Epithelial cell of esophagus (primary cell): ENCODE measurements around the gene KRTAP5-7.
"Not testable (repeated sequence)": the region's sequence is repeated elsewhere in the genome, so short reads cannot be mapped to it uniquely, and the experiment has no call there.

ENCODE experiments used
- DNase-seq: peaks from one replicate; pipeline ENCODE4 v3.0.0; 2010; ENCODE audit warnings: low read depth
- H3K4me3 ChIP-seq: 2 replicates; pipeline ENCODE4 v1.5.1; 2011; ENCODE audit warnings: mild to moderate bottlenecking, low read length, control low read depth
- CTCF ChIP-seq: IDR thresholded peaks from 2 replicates; pipeline ENCODE4 v1.5.1; 2011; ENCODE audit warnings: low read depth, mild to moderate bottlenecking, low read length, control low read depth, inconsistent platforms; ENCODE audit not compliant: insufficient read depth; ENCODE audit errors: missing control alignments

The KRTAP5-7 gene

GRCh38 chr11:71535825-71536224 lies 8.8 kb downstream of the KRTAP5-7 start:
- no peak overlapping the region for H3K4me3 ChIP-seq
- TF ChIP-seq CTCF: no peak
- no peak for DNase-seq

GRCh38 chr11:71537537-71537936 lies 10.5 kb downstream of the KRTAP5-7 start:
- no peak for TF ChIP-seq CTCF
- no peak overlapping the region for H3K4me3 ChIP-seq
- no peak for DNase-seq

- not testable (repeated sequence) for DNase-seq, H3K4me3 ChIP-seq
Measured at GRCh38 chr11:71537977-71538665, 11.1 kb downstream of the KRTAP5-7 start, which contains the start of gene KRTAP5-8. Gene KRTAP5-8, plus strand, starts transcription at chr11:71538025. Its CDS starts 31 bp downstream, at chr11:71538056.

DNA sequence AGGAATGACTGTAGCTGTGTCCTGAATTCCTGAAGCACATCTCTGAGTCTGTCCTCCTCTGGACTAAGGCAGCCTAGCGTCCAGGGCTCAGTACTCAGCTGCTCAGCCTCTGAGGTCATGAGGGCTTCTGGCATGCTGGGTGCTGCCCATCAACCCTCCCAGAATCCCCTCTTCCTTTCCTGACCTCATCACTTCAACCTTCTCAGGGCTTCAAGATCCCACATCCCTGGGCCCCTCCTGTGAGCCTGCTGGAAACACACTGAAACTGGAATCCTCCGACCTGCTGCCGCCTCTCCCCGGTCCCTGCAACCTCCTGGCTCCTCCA lies 11.6 kb downstream of the KRTAP5-7 start:
- DNase-seq: no peak

GRCh38 chr11:71539017-71539416 lies 11.9 kb downstream of the KRTAP5-7 start:
- TF ChIP-seq CTCF: no peak
- no peak for DNase-seq
- no peak overlapping the region for H3K4me3 ChIP-seq

More for the DNA sequence above, 11.6 kb downstream of the KRTAP5-7 start:
- no peak overlapping the region for H3K4me3 ChIP-seq
- TF ChIP-seq CTCF: no peak

DNA sequence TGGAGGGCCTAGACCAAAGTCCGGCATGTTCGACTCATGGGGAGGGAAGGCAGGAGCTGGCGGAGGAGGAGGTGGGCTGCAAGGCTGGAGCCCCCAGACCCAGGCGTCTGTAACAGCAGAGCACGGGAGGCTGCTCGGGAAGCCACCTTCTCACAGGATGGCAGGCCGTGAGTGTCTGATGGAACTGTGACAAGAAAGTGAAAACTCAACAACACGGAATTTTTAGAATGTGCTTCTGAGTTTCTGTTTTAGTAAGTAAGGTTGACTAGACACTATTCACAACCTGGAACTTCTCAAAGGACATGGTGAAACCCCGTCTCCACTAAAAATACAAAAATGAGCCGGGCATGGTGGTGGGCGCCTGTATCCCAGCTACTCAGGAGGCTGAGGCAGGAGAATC lies 12.9 kb downstream of the KRTAP5-7 start:
- DNase-seq, H3K4me3 ChIP-seq: not testable (repeated sequence)

DNA sequence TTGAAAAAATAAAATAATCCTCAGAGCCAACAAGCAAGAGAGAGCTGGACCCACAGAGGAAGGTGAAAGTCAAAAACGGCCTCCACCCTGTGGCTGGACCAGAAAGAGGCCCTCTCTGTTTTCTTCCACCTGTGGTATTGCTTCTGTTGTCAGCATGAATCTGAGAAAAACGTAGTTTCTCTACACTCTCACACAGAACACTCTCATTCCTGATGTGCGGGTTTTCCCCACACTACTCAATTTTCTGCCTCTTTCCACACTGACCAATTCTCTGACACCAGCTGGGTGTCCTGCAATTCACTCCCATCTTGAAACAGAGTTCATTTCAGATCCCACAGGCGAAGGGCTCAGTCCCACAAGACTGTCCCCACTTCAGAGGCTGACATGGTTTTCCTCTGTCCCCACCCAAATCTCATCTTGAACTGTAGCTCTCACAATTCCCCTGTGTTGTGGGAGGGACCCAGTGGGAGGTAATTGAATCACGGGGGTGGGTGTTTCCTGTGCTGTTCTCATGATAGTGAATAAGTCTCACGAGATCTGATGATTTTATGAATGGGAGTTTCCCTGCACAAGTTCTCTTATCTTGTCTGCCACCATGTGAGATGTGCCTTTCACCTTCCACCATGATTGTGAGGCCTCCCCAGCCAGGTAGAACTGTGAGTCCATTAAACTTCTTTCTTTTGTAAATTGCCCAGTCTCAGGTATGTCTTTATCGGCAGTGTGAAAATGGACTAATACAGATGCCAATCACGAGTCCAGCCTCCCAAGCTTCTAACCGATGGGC lies 13.6 kb downstream of the KRTAP5-7 start:
- DNase-seq, H3K4me3 ChIP-seq: not testable (repeated sequence)

DNA sequence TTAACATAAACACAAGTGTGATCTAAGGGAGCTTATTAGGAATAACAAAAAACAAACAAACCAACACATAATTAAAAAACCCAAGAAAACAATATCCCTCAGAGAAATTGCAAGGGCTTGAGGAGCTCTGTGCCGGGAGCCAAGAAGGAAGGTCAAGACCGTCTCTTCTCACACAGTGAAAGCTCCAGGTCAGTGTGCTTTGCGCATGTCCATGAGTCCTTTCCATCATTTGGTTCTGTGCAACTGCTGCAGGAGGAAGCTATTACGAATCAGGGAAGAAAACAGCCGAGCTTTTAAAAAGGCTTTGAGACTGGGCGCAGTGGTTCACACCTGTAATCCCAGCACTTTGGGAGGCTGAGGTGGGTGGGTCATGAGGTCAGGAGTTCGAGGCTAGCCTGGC lies 15.3 kb downstream of the KRTAP5-7 start:
- no peak for TF ChIP-seq CTCF
- H3K4me3 ChIP-seq: no peak overlapping the region
- no peak for DNase-seq
